NCI-H69 (cell line): ENCODE results near the gene NTF3.

Source experiments
- DNase-seq: peaks from one replicate; lab custom pipeline; 2025; lab: John Stamatoyannopoulos, UW

NTF3 gene

GRCh38 chr12:5432011-5432400 lies at the start of gene NTF3:
Gene NTF3 (plus strand): TSS chr12:5432108. CDS start chr12:5432325, 217 bp downstream.
- DNase-seq, result peak; percentile 81

DNA sequence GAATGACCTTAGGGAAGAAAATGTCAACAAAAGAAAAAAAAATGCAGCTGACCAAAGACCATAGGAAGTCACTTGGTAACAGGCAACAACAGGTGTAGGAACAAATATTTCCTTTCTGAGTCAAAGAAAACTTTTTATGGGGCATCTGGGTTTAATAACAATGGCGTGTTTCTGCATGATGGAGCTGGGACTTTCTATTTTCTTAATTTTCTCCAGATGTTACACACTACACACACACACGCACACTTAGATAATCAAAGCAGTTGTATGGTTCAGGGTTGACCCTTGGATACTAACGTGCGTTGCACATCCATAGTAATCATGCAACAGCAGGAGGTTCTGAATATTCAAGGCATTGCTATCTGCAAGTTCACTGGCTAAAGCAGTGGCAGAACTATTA lies 47.9 kb upstream of the NTF3 start:
- no peak for DNase-seq

DNA sequence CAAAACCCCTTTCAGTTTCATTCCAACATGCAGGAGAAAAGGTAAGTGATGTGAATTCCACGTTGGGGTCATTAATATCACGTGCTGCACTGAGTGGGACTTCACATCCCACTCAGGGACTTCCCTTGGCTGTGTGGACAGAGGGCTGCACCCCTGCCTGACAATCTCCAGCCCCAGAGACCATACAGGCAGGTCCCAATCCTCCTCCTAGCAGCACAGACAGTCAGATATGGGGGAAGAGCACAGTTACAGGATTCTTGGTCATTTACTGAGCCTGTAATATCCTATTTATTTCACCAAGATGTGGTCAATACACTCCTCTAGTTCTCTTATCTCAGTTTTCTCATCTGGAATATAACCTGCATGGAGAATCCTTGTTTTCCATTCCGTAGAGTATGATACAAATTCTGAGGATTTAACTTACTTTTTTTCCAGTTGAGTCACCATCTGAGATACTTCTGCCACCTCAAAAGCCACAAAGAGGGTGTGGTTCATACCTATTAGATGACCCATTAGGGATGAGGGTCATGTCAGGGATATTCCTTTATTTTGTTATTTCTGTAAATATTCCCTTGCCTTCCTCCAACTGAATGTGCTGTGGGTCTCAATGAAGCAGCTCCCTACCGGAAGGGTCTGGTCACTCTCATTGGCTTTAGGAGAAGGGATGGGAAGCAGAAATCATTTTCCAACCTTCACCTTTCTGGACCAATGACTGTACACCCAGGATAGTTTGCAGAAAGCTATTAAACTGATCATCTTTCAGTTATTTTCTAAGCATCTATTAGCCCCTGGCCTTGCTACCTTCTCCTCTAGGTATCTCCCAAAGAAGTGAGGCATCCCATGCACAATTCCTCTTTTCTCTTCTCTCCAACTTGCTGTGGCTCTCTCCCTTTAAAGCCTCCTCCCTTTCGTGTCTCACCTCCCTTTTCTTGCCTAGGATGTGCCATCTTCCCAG lies 43.0 kb upstream of the NTF3 start:
- DNase-seq, result no peak

- no peak for DNase-seq
These were observed 41.6 kb upstream of the NTF3 start for GRCh38 chr12:5390174-5390799.

DNA sequence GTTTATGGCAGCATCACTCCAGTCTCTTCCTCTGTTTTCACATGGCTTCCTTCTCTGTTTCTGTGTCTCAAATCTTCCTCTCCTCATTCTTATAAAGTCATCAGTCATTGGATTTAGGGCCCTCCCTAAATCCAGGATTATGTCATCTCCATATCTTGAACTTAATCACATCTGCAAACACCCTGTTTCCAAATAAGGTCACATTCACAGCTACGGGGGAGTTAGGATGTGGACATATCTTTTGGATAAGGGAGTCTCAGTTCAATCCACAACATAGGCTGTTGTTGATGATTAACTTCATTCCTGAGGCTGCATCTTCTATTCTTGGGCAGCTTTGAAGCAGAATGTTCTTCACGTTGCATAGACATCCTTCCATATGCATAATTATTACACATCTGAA lies 40.3 kb upstream of the NTF3 start:
- DNase-seq, result no peak

DNA sequence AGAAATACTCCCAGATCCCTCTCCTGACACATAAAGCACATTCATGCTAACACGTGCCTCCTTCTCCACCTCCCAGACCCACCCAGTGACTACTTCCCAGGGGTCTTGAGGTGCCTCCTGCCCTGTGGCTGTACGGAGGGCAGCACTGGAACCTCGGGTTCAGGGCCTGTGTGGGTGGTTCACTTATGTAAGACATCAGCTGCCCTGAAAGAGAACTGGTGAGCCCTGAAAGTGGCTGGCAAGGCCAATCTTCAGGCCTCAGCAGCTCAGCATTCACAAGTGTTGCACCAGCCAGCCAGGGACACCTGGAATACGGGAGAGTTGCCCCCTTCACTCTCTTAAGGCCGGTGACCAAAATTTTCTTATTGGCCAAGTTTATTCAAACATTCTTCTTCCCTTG lies 38.9 kb upstream of the NTF3 start:
- no peak for DNase-seq

GRCh38 chr12:5395443-5396271 lies 36.3 kb upstream of the NTF3 start:
- peak; percentile 100 for DNase-seq

DNA sequence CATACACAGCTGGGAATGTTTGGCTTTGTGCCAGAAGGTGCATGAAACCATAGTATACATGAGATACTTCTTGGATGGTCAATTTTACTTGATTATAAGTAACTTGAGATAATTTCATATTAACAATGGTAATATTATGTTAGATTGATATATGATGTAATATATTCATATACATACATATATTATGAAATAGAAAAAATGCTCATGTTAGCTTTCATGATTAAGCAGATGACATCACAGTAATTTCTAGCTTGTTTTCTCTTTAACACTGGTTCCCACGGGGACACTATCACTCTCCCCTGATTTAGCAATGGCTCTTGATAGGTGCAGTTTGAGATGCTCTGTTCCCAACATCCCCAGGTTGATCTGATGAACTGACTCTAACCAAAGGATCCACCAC lies 35.4 kb upstream of the NTF3 start:
- peak; percentile 78 for DNase-seq

GRCh38 chr12:5399266-5399665 lies 32.6 kb upstream of the NTF3 start:
- DNase-seq, result no peak

DNA sequence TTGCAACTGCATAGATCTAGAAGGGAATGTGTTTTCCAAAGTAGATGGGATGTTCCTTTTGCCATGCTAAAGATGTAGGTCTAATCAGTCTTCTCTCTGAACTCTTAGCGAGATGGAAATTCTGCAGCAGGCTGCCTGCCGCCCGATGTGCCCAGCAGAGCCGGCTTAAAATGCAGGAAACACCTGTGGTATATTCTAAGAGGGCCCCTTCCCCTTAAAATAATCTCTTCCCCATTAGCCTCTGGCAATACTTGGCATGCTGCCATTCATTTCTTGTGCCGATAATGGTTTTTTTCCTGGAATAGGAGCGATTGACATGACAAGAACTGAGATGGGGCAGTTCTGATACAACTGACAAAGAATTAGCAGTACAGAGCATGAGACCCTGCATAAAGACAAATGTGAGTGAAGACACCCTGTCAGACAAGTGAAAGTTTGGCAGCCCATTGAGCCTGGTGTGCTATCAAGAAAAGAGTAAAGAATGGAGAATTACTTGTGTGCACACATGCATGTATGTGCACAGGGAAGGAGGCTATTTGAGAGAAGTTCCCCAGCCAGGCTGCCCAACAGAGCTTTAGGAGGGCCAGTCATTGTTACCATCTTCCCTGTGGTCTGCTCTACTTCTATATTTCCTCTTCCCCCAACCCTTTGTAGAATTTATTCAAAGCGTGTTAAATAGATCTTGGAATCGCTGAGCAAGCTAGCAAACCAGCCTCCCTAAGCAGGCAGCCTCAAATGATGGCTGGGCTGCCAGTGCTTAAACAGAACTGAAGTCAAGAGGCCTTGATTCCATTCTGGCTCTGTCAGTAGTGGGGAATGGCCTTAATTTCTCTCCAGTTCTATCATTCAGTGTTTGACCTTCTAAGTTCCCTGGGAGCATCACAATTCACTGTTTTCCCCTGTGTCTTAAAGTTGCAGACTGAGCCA lies 29.6 kb upstream of the NTF3 start:
- DNase-seq, result peak; percentile 11

GRCh38 chr12:5403411-5403810 lies 28.5 kb upstream of the NTF3 start:
- DNase-seq, result no peak

DNA sequence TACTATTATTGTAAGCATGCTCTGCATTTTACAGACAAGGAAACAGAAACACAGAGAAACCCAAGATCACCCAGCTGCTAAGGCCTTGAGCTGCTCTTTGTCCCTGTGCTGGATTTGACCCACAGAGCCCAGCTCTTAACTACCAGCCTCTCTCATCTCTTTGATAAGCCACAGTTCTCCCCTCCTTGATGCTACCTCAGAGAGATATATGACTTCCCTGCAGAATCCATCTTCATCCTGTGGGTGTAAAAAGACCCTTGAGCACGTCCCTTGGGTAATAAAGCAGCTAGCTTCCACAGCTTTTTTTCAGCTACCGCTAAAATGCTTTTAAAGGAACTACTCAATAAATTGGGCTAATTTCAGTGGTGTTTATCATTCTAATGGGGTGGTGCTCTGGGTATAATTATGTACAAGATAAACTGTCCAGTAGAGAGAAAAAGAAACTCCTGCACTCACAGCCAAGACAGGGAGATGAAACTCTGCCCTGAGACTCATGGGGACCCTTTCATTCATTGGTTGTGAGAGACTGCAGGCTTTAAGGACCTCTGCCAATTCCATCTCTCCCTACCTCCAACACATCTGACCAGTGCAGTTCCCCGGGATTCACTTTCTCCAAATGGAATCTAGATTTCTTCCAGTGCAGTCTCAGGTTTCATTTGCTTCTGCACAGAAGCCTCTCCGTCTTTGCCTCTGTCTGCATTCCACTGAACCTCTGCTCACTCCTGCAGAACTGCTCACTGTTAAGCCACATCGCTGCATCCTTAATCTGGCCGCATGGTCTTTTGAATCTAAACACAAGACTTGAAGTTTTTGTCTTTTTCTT lies 24.7 kb upstream of the NTF3 start:
- peak; percentile 43 for DNase-seq

DNA sequence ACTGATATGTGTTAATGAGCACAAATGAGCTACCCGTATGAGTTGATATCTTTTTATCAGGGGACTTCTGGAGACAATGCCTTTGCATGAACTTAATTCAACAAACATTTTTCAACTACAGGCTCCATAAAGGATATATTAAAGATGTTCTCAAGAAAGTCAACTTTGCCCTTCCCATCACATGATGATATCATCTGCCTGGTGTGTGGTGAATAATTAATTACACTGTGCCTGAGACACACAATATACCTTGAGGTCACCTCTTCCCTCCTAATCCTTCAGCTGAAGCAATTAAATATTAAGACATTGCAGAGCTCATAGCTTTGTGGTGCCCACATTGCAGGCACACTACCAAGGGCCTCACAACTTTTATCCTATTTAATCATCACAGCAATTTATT lies 22.3 kb upstream of the NTF3 start:
- DNase-seq, result no peak

DNA sequence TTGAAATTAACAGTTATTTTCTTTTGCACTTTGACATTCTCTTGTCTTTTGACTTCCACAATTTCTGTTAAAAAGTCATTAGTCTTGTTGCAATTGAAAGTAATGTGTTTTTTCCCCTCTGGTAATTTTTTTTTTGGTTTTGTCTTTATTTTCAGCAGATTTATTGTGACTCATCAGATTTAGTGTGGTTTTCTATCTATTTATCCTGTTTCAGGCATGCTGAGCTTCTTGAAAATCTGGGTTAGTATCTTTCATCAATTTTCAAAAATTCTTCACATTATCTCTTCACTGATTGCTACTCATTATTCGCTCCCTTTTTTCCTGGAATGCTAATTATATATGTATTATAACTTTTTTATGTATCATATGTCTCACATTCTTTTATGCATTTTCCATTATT lies 15.3 kb upstream of the NTF3 start:
- DNase-seq, result no peak

- no peak for DNase-seq
These were observed 14.4 kb upstream of the NTF3 start for GRCh38 chr12:5417500-5417899.

GRCh38 chr12:5428332-5429221 lies 3.3 kb upstream of the NTF3 start:
- peak; percentile 88 for DNase-seq

GRCh38 chr12:5429741-5430557 lies 2.0 kb upstream of the NTF3 start:
- DNase-seq, result peak; percentile 52
